GM18511 (cell line): ENCODE results near the gene LAMA1.

ENCODE experiments used
- ATAC-seq: cut with Tn5 transposase; IDR thresholded peaks from one replicate; pipeline ENCODE4 v1.9.1; 2021; ENCODE audit warnings: mild to moderate bottlenecking, moderate library complexity; ENCODE audit not compliant: unreplicated experiment

LAMA1 gene

DNA sequence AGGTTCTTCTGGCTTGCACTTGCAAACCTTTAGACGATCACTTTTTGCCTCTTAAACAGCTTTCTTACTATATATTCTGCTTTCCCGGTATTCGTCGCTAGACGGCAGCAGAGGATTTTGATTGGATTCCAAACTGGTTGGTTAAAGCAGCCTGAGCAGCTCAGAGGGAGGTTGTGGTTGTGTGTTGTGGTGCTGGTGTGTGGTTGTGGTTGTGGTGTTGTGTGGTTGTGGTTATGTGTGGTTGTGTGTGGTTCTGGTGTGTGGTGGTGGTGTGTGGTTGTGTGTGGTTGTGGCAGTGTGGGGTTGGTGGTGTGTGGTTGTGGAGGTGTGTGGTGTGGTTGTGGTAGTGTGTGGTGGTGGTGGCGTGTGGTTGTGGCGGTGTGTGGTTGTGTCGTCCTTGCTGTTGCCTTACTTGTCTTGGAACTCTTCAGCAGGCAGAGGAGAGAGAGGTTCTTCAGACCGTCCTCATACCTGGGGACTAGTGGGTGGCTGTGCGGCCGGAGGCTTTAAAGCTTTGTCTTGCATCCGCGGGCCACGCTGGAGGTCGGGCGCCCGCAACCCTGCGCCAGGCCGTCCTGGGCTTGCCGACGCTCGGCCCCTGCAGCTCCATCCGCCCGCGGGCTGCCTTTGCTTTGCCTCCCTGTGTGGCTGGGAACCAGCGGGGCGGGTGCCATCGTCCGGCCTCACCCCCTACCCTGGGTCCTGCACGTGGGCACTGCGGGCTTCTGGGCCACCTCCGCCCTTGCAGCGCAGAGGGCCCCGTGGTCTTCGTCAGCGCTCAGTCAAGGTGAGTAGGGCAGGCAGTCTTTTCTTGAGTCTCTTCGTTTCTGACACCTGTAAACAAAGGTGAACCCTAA lies 197.3 kb downstream of the LAMA1 start:
- no peak for ATAC-seq

GRCh38 chr18:6917072-6917471 lies 200.5 kb downstream of the LAMA1 start:
- ATAC-seq: no peak

DNA sequence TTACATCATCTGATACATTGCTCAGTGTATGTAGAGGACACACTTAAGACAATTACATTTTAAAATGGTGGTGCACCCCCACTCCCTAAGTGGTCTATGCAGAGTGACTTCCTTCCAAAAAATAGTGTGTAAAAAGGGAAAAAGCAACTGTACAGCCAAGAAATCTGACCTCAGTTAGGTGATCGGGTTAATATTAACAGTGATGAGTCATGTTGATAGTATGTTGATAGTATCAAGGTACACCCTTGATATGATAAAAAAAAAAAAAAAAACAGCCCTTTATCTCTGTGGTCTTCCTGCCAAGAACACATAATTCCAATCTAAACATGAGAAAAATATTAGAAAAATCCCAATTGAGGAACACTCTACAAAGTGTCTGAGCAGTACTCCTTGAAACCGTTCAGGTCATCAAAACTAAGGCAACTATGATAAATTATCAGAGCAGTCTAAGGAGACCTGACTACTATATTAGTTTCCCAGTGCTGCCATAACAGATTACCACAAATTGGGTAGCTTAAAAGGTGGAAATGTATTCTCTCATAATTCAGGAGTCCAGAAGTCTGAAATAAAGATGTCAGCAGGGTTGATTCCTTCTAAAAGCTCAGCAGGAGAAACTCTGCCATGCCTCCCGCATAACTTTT lies 216.2 kb downstream of the LAMA1 start:
- ATAC-seq: no peak

GRCh38 chr18:6891788-6892187 lies 225.8 kb downstream of the LAMA1 start:
- no peak for ATAC-seq
